ENCODE results near the gene NEDD4L.

Gene NEDD4L

GRCh38 chr18:58125183-58125582, 81.2 kb downstream of the NEDD4L start:
- DNase-seq = no peak

- no peak for DNase-seq
These were observed 81.7 kb downstream of the NEDD4L start for GRCh38 chr18:58125756-58126155.

- no peak for DNase-seq
These were observed 84.7 kb downstream of the NEDD4L start for GRCh38 chr18:58128381-58129374.

GRCh38 chr18:58132595-58133261, 88.7 kb downstream of the NEDD4L start:
- DNase-seq = no peak

GRCh38 chr18:58135183-58135641, 91.2 kb downstream of the NEDD4L start:
- DNase-seq = no peak

GRCh38 chr18:58135701-58136331, 91.8 kb downstream of the NEDD4L start:
- no peak for DNase-seq

- DNase-seq = no peak
These were observed 92.9 kb downstream of the NEDD4L start for GRCh38 chr18:58136879-58137278.

- no peak for DNase-seq
These were observed 95.7 kb downstream of the NEDD4L start for GRCh38 chr18:58139459-58140386.

GRCh38 chr18:58140387-58141325, 96.6 kb downstream of the NEDD4L start:
- no peak for DNase-seq

- no peak for DNase-seq
These were observed 99.4 kb downstream of the NEDD4L start for GRCh38 chr18:58143386-58143785.

GRCh38 chr18:58144106-58144505, 100.1 kb downstream of the NEDD4L start:
- DNase-seq = no peak

DNA sequence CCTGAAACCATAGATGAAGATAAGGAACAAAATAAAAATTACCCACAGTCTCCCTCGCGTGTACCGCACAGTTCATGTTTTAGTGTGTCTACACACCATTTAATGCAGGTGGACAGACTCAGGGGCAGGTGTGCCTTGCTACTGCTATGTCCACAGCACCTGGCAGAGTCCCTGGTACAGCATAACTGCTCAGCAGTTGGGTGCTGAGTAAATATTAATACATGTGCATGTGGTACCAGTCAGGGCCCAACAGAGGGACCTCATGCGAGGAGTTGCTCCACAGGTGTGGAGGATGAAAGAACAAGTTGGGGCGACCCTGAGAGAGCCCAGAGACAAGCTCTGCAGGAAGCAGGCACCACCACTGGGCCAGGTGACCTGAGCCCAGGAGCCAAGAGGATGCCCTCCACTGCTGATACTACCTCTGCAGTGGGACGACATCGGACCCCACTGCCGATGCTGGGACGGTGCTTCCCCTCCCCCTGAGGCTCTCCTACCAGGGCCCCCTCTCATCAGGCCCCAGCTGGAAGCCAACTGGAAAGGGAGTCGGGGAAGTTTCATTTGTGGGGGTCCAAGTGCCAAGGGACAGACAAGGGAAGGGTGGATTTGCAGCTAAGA, 100.8 kb downstream of the NEDD4L start:
- DNase-seq = no peak

DNA sequence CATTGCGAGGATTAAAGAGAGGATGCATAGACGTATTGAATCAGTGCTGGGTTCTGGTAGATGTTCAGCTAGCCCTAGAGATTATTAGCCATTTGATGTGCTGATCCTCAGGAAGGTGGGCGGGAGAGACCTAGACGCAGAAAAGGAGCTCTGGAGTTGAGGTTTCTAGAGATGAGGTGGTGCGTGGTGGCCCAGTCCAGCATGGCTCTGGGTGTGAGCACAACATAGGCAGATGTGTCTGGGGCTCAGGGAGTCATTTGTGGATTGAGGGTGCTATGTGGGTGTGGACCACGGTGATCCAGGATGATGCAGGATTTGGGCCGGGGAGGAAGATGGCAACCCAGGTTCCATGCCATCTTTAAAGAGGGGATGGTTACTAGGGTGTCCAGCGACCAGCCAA, 102.1 kb downstream of the NEDD4L start:
- no peak for DNase-seq

GRCh38 chr18:58148954-58149471, 105.0 kb downstream of the NEDD4L start:
- no peak for DNase-seq

GRCh38 chr18:58150772-58151171, 106.7 kb downstream of the NEDD4L start:
- no peak for DNase-seq

DNA sequence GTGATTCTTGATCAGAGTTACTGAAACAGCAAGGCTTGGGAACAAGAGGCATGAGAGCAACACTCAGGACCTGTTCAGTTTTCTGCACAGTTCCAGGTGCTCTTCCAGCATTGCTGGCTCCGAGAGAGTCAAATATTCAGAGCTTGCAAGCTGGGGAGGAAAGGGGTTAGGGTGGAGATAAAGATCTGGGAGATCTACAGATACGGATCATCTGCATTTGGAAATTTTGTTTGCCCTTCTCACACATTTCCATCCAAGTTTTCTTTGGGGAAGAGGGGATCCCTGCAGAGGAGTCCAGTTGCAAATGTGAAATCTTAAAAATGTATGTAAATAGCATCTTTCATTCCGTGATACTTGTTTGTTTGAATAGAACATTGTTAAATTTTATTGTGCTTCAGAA, 108.2 kb downstream of the NEDD4L start:
- DNase-seq = no peak

DNA sequence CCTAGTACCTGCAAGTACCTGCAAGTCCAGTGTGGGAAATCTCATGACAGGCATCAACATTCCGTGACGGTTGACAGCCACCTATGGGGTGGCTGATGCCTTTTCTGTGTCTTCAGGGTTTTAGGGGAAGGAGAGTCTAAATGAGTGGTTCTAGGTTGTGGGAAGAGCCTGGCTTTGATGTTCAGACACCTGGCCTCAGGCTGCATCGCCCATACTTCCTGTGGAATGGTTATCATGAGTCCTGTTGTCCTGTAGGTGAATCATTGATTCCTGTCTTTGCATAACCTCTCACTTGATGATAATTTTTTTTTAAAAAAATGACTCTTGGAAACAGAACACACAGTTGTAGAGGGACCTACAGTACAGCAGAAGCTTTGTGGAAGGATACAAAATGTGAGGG, 108.9 kb downstream of the NEDD4L start:
- DNase-seq = no peak

- no peak for DNase-seq
These were observed 112.5 kb downstream of the NEDD4L start for GRCh38 chr18:58156516-58156915.

DNA sequence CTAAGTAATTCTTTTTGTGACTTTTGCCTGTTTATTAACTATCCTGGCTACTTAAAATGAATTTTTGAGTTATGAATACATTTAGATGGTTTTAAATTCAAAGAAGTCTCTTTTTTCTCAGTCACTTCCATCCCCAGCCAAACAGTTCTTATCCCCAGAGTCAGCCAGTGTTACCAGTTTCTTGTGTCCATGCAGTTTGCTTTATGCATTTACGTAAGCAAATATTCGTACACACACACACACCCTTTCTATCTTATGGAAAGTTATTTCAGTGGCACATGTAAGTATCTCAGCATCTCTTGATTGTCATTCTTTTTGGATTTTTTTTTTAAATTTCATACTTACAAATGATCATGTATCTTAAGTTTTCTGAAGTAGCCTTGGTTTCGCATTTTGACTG, 113.2 kb downstream of the NEDD4L start:
- DNase-seq = no peak

- DNase-seq = no peak
These were observed 114.0 kb downstream of the NEDD4L start for GRCh38 chr18:58158008-58158407.

GRCh38 chr18:58158459-58158858, 114.4 kb downstream of the NEDD4L start:
- DNase-seq = no peak
